Glutamatergic neuron (in vitro differentiated cells): ENCODE results near the gene IL20RA. TPM values are rescaled to one million over a fixed set of nuclear protein-coding genes. Genes with fewer than 3 reads are reported as not detected.

Source experiments
- DNase-seq: peaks from one replicate; pipeline ENCODE4 v3.0.0; 2022
- H3K27ac Mint-ChIP-seq: one replicate; pipeline ENCODE4 v1.8.0; 2020; ENCODE audit warnings: mild to moderate bottlenecking, mixed read lengths, inconsistent platforms; ENCODE audit not compliant: unreplicated experiment
- H3K27me3 Mint-ChIP-seq: one replicate; pipeline ENCODE4 v1.8.0; 2020; ENCODE audit warnings: mild to moderate bottlenecking, moderate library complexity, mixed read lengths, inconsistent platforms; ENCODE audit not compliant: unreplicated experiment
- H3K36me3 Mint-ChIP-seq: one replicate; pipeline ENCODE4 v1.8.0; 2020; ENCODE audit warnings: mild to moderate bottlenecking, mixed read lengths, inconsistent platforms; ENCODE audit not compliant: unreplicated experiment
- H3K4me1 Mint-ChIP-seq: one replicate; pipeline ENCODE4 v1.8.0; 2020; ENCODE audit warnings: mild to moderate bottlenecking, low read depth, mixed read lengths, inconsistent platforms; ENCODE audit not compliant: unreplicated experiment
- H3K4me3 Mint-ChIP-seq: one replicate; pipeline ENCODE4 v1.8.0; 2020; ENCODE audit warnings: mild to moderate bottlenecking, mixed read lengths, inconsistent platforms; ENCODE audit not compliant: unreplicated experiment
- H3K9me3 Mint-ChIP-seq: one replicate; pipeline ENCODE4 v1.8.0; 2020; ENCODE audit warnings: mild to moderate bottlenecking, moderate library complexity, mixed read lengths, inconsistent platforms; ENCODE audit not compliant: unreplicated experiment
- CTCF ChIP-seq: fragments of 200-600 bp; sonication (generic); IDR thresholded peaks from one replicate; pipeline ENCODE4 v1.5.0; 2021; ENCODE audit not compliant: partially characterized antibody, unreplicated experiment
- total RNA-seq: library from RNA; stranded (reverse); fragmentation: NEBNext Ultra II Directional; extraction: Animal tissue kit (Norgen Biotek cat#: 25700); gene quantifications from one replicate; pipeline ENCODE4 v1.2.1, GENCODE V29; 2021; ENCODE audit not compliant: unreplicated experiment

Gene IL20RA
- total RNA-seq, 1 donor from 2014 or later = not detected

GRCh38 chr6:137000825-137001224 lies 43.9 kb downstream of the IL20RA start:
- peaks cover 2% of the 10 kb centered on the region for H3K9me3 Mint-ChIP-seq
- TF ChIP-seq CTCF = no peak
- H3K4me1 Mint-ChIP-seq = peaks cover 1% of the 10 kb centered on the region
- H3K27ac Mint-ChIP-seq = no peak overlapping the region
- DNase-seq = no peak
- no peak overlapping the region for H3K4me3 Mint-ChIP-seq
- H3K27me3 Mint-ChIP-seq = peaks cover 2% of the 10 kb centered on the region
- H3K36me3 Mint-ChIP-seq = no peaks in the 10 kb centered on the region

GRCh38 chr6:136995521-136995920 lies 49.2 kb downstream of the IL20RA start:
- H3K36me3 Mint-ChIP-seq = no peaks in the 10 kb centered on the region
- peaks cover 9% of the 10 kb centered on the region for H3K4me1 Mint-ChIP-seq
- H3K9me3 Mint-ChIP-seq = no peaks in the 10 kb centered on the region
- H3K4me3 Mint-ChIP-seq = no peak overlapping the region
- no peak for DNase-seq
- no peak for TF ChIP-seq CTCF
- no peak overlapping the region for H3K27ac Mint-ChIP-seq
- H3K27me3 Mint-ChIP-seq = no peaks in the 10 kb centered on the region

DNA sequence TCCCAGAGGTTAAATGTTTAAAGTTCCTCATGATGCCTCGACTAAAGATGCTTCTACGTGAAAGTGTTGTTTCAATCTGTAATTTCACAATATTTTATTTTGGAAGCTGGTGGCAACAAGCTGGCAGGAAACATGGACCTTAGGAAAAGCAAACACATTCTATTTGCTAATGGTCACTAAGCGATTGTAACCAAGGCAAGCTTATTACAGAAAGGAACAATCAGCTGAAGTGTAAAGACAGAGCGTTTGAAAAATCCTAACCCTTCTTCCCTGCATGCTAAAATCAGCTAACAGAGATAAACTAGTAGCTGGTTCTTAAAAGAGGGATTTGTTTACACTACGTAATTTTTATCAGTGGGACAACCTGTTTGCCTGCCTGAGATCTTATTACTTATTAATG lies 50.0 kb downstream of the IL20RA start:
- Mint-ChIP-seq H3K4me3 (no peak overlapping the region), H3K27ac (no peak overlapping the region), H3K27me3 (no peaks in the 10 kb centered on the region), H3K36me3 (no peaks in the 10 kb centered on the region), H3K4me1 (peaks cover 9% of the 10 kb centered on the region), H3K9me3 (no peaks in the 10 kb centered on the region)
- no peak for TF ChIP-seq CTCF
- DNase-seq = no peak

GRCh38 chr6:136992113-136992512 lies 52.7 kb downstream of the IL20RA start:
- Mint-ChIP-seq H3K27ac (no peak overlapping the region), H3K4me1 (peaks cover 21% of the 10 kb centered on the region), H3K27me3 (peaks cover 3% of the 10 kb centered on the region), H3K36me3 (no peaks in the 10 kb centered on the region), H3K4me3 (no peak overlapping the region), H3K9me3 (peaks cover 2% of the 10 kb centered on the region)
- TF ChIP-seq CTCF = no peak
- no peak for DNase-seq

DNA sequence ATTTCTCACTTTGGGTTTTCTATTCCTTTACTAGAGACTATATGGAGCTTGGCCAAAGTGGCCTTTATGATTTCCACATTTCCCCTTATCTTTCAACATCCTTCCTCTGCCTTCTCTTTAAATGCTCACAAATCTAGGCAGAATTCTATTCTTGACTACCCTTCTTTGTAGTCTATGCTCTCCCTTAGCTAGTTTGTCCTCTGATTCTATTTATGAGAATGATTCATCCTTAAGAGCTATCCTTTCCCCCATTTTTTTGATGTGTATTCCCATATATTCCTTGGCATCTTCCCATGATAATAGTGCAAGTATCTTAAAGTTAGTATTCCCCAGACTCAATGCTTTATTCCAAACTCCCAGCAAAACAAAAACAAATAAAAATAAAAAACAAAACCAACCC lies 53.1 kb downstream of the IL20RA start:
- H3K27ac Mint-ChIP-seq = no peak overlapping the region
- peaks cover 20% of the 10 kb centered on the region for H3K4me1 Mint-ChIP-seq
- no peak overlapping the region for H3K4me3 Mint-ChIP-seq

More for the DNA sequence above, 53.1 kb downstream of the IL20RA start:
- H3K9me3 Mint-ChIP-seq = peaks cover 2% of the 10 kb centered on the region
- H3K27me3 Mint-ChIP-seq = peaks cover 3% of the 10 kb centered on the region
- TF ChIP-seq CTCF = no peak
- DNase-seq = no peak
- no peaks in the 10 kb centered on the region for H3K36me3 Mint-ChIP-seq
